Small intestine (tissue), 7 donors: ENCODE results near the gene PCDHGB5. TPM values are rescaled to one million over a fixed set of nuclear protein-coding genes. Genes with fewer than 3 reads are reported as not detected.
"Not testable (repeated sequence)": the region's sequence is repeated elsewhere in the genome, so short reads cannot be mapped to it uniquely, and the experiment has no call there.

Source experiments
- DNase-seq, 2 donors: peaks; one replicate each; pipeline versions ENCODE4 v3.0.0 to v3.0.0-alpha.2; 2013
- FAIRE-seq: peaks from 2 replicates; lab custom pipeline; 2012; peaks lifted over from hg19 to GRCh38; lab: Jason Lieb, UNC
- H3K27ac ChIP-seq, 3 donors: one replicate each; pipeline ENCODE4 v1.5.1; 2013; ENCODE audit warnings: low read length in 2 of 3, mild to moderate bottlenecking in 2 of 3, control low read depth in 1 of 3, inconsistent platforms in 1 of 3, low read depth in 1 of 3, moderate library complexity in 1 of 3
- H3K27me3 ChIP-seq, 3 donors: one replicate each; pipeline ENCODE4 v1.6.1; 2013; ENCODE audit warnings: low read length in 3 of 3, inconsistent platforms in 1 of 3; ENCODE audit not compliant: control insufficient read depth in 3 of 3, insufficient read depth in 3 of 3
- H3K36me3 ChIP-seq, 3 donors: one replicate each; pipeline ENCODE4 v1.6.1; 2013; ENCODE audit warnings: low read length in 3 of 3, inconsistent platforms in 1 of 3, low read depth in 1 of 3, mild to moderate bottlenecking in 1 of 3, moderate library complexity in 1 of 3; ENCODE audit not compliant: control insufficient read depth in 3 of 3, insufficient read depth in 2 of 3
- H3K4me1 ChIP-seq, 3 donors: one replicate each; pipeline ENCODE4 v1.6.1; 2013; ENCODE audit warnings: low read length in 2 of 3, inconsistent platforms in 1 of 3, low read depth in 1 of 3, mild to moderate bottlenecking in 1 of 3, moderate library complexity in 1 of 3; ENCODE audit not compliant: control insufficient read depth in 3 of 3, insufficient read depth in 2 of 3
- H3K4me3 ChIP-seq, 3 donors: one replicate each; pipeline ENCODE4 v1.5.1; 2013; ENCODE audit warnings: low read length in 3 of 3, control low read depth in 1 of 3, inconsistent platforms in 1 of 3, low read depth in 1 of 3, mild to moderate bottlenecking in 1 of 3, moderate library complexity in 1 of 3
- H3K9me3 ChIP-seq, 2 donors: one replicate each; pipeline ENCODE4 v1.6.1; 2013; ENCODE audit warnings: low read depth in 1 of 2, low read length in 1 of 2; ENCODE audit not compliant: control insufficient read depth in 2 of 2, insufficient read depth in 1 of 2
- WGBS, 3 donors: extraction: QIAGEN DNeasy Blood & Tissue Kit; methylation state at CpG; one replicate each; pipeline ENCODE4 v1.1.7; 2013; 5-methylcytosine and 5-hydroxymethylcytosine counted together
- polyA plus RNA-seq, 4 donors: library from polyadenylated mRNA; stranded (reverse) in 3 of 4; unstranded in 1 of 4; fragments of 200-250 nt in 3 of 4; fragments of 120-200 nt in 1 of 4; gene quantifications; one replicate each; pipeline versions ENCODE4 v1.2.1 to v1.2.3, GENCODE V29; 2013
- donor health status: healthy with polysubstance abuse.
- donor health status: control.
- donor health status: control.
- donor health status: Bipolar disorder and iron deficiency.
- donor health status: healthy.

The PCDHGB5 gene
- polyA plus RNA-seq, 4 donors, result 0.27 to 1.6 (median 1.2) TPM; not detected in 1

DNA sequence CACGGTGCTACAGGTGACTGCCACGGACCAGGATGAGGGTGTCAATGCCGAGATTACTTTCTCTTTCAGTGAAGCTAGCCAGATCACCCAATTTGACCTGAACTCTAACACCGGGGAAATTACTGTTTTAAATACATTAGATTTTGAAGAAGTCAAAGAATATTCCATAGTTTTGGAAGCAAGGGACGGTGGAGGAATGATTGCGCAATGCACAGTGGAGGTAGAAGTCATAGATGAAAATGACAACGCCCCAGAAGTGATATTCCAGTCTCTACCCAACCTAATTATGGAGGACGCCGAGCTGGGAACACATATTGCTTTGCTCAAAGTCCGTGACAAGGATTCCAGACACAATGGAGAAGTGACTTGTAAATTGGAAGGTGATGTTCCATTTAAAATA, 9.1 kb upstream of the PCDHGB5 start:
- no peaks in the 10 kb centered on the region for H3K36me3 ChIP-seq
- no peak for FAIRE-seq
- no peak overlapping the region for H3K4me3 ChIP-seq
- H3K9me3 ChIP-seq, result peaks cover 8 to 58% of the 10 kb centered on the region in 2 donors
- no peak for DNase-seq
- no peaks in the 10 kb centered on the region for H3K4me1 ChIP-seq
- peaks cover 0 to 39% (median 17%) of the 10 kb centered on the region in 3 donors for H3K27me3 ChIP-seq
- 49 to 56% (median 49%) methylated on average over 10 of the region's 10 CpGs for WGBS, 3 donors
- H3K27ac ChIP-seq, result no peak overlapping the region

DNA sequence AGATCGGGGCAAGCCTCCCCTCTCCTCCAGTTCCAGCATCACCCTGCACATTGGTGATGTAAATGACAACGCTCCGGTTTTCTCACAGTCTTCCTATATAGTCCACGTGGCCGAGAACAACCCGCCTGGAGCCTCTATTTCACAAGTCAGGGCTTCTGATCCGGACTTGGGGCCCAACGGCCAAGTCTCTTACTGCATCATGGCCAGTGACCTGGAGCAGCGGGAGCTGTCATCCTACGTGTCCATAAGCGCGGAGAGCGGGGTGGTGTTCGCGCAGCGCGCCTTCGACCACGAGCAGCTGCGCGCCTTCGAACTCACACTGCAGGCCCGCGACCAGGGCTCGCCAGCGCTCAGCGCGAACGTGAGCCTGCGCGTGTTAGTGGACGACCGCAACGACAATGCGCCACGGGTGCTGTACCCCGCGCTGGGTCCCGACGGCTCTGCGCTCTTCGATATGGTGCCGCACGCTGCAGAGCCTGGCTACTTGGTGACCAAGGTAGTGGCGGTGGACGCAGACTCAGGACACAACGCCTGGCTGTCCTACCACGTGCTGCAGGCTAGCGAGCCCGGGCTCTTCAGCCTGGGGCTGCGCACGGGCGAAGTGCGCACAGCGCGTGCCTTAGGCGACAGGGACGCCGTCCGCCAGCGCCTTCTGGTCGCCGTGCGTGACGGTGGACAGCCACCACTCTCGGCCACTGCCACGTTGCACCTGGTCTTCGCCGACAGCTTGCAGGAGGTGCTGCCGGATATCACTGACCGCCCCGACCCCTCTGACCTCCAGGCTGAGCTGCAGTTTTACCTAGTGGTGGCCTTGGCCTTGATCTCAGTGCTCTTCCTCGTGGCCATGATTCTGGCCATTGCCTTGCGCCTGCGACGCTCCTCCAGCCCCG, 8.3 kb upstream of the PCDHGB5 start:
- no peak for DNase-seq
- FAIRE-seq, result no peak
- H3K27me3 ChIP-seq, result peaks cover 0 to 36% (median 22%) of the 10 kb centered on the region in 3 donors
- H3K4me1 ChIP-seq, result no peaks in the 10 kb centered on the region
- H3K9me3 ChIP-seq, result peaks cover 8 to 58% of the 10 kb centered on the region in 2 donors
- no peak overlapping the region for H3K27ac ChIP-seq
- H3K36me3 ChIP-seq, result no peaks in the 10 kb centered on the region
- H3K4me3 ChIP-seq, result no peak overlapping the region
- WGBS, 3 donors, result 43 to 63% (median 63%) methylated on average over 70 to 77 of the region's 77 CpGs

GRCh38 chr5:141392429-141393198, 5.1 kb upstream of the PCDHGB5 start, which contains the start of gene PCDHGA8:
TSS of gene PCDHGA8 (plus strand) at chr5:141392633. CDS start at chr5:141392814, 181 bp downstream.
- 31 to 47% (median 46%) methylated on average over 38 of the region's 38 CpGs for WGBS, 3 donors
- Histone ChIP-seq H3K36me3 (no peaks in the 10 kb centered on the region), H3K27me3 (peaks cover 0 to 31% (median 23%) of the 10 kb centered on the region in 3 donors), H3K27ac (no peak within 1 kb of the TSS), H3K4me3 (no peak within 1 kb of the TSS), H3K9me3 (peaks cover 8 to 51% of the 10 kb centered on the region in 2 donors), H3K4me1 (no peaks in the 10 kb centered on the region)
- DNase-seq (no peak), FAIRE-seq (no peak)

GRCh38 chr5:141393267-141393666, 4.5 kb upstream of the PCDHGB5 start:
- H3K27ac ChIP-seq, result no peak overlapping the region
- no peak for FAIRE-seq

DNA sequence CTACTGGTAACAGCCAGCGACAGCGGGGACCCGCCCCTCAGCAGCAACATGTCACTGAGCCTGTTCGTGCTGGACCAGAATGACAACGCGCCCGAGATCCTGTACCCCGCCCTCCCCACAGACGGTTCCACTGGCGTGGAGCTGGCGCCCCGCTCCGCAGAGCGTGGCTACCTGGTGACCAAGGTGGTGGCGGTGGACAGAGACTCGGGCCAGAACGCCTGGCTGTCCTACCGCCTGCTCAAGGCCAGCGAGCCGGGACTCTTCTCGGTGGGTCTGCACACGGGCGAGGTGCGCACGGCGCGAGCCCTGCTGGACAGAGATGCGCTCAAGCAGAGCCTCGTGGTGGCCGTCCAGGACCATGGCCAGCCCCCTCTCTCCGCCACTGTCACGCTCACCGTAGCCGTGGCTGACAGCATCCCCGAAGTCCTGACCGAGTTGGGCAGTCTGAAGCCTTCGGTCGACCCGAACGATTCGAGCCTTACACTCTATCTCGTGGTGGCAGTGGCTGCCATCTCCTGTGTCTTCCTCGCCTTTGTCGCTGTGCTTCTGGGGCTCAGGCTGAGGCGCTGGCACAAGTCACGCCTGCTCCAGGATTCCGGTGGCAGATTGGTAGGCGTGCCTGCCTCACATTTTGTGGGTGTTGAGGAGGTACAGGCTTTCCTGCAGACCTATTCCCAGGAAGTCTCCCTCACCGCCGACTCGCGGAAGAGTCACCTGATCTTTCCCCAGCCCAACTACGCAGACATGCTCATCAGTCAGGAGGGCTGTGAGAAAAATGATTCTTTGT, 3.2 kb upstream of the PCDHGB5 start:
- not testable (repeated sequence) for H3K27ac ChIP-seq, H3K4me1 ChIP-seq, H3K4me3 ChIP-seq, FAIRE-seq, H3K36me3 ChIP-seq, DNase-seq
- WGBS, 3 donors, result 45 to 56% (median 47%) methylated on average over 33 to 46 of the region's 53 CpGs
- Histone ChIP-seq H3K9me3 (peaks cover 5 to 51% of the 10 kb centered on the region in 2 donors), H3K27me3 (peaks cover 0 to 33% (median 27%) of the 10 kb centered on the region in 3 donors)

More at GRCh38 chr5:141393267-141393666, 4.5 kb upstream of the PCDHGB5 start:
- Histone ChIP-seq H3K36me3 (no peaks in the 10 kb centered on the region), H3K9me3 (peaks cover 8 to 52% of the 10 kb centered on the region in 2 donors), H3K4me1 (no peaks in the 10 kb centered on the region), H3K4me3 (no peak overlapping the region), H3K27me3 (peaks cover 0 to 29% (median 22%) of the 10 kb centered on the region in 3 donors)
- DNase-seq, result no peak
- WGBS, 3 donors, result 40 to 52% (median 50%) methylated on average over 21 of the region's 21 CpGs

GRCh38 chr5:141398608-141399007, 861 bp downstream of the PCDHGB5 start:
- FAIRE-seq (no peak), DNase-seq (no peak)
- Histone ChIP-seq H3K36me3 (no peaks in the 10 kb centered on the region), H3K27ac (no peak overlapping the region), H3K4me3 (no peak overlapping the region), H3K9me3 (peaks cover 0 to 51% of the 10 kb centered on the region in 2 donors), H3K27me3 (peaks cover 0 to 38% (median 25%) of the 10 kb centered on the region in 3 donors), H3K4me1 (no peaks in the 10 kb centered on the region)
- WGBS, 3 donors, result 30 to 39% (median 31%) methylated on average over 15 of the region's 15 CpGs

GRCh38 chr5:141399555-141400258, 2.0 kb downstream of the PCDHGB5 start:
- Histone ChIP-seq H3K27me3 (peaks cover 0 to 43% (median 25%) of the 10 kb centered on the region in 3 donors), H3K36me3 (no peaks in the 10 kb centered on the region), H3K4me1 (no peaks in the 10 kb centered on the region), H3K9me3 (peaks cover 0 to 53% of the 10 kb centered on the region in 2 donors), H3K27ac (no peak overlapping the region), H3K4me3 (no peak overlapping the region)
- FAIRE-seq (no peak), DNase-seq (no peak)
- WGBS, 3 donors, result 30 to 58% (median 54%) methylated on average over 59 to 61 of the region's 61 CpGs
